ENCODE measurements around the gene EXOC3. TPM values are rescaled to one million over a fixed set of nuclear protein-coding genes. Genes with fewer than 3 reads are reported as not detected.

EXOC3 gene
- total and polyA plus RNA-seq, 12 donors, result 29.0 to 44.7 (median 40.0) TPM

- peaks cover 0 to 20% (median 12%) of the 10 kb centered on the region in 11 donors for H3K9me3 ChIP-seq
- no peak for TF ChIP-seq CTCF (IDR thresholded peaks at IDR 0.05)
- peak overlapping the region in 1 of 10 donors; percentile 62 for H3K27ac ChIP-seq
- peak in 1 of 2 donors; percentile 6 for DNase-seq
- H3K36me3 ChIP-seq, result peaks cover 0 to 69% (median 48%) of the 10 kb centered on the region in 9 donors
- no peaks in the 10 kb centered on the region for H3K27me3 ChIP-seq
- WGBS, 2 donors, result 95 to 97% methylated on average over 21 of the region's 21 CpGs
- no peak overlapping the region for H3K4me3 ChIP-seq
- intact Hi-C loops (cut with DNase I), result loop anchor here in 2 of 10 donors (10.0 kb wide), 2 partner anchors 167 to 457 kb away; partner anchors contain the start of gene CEP72 (in 1 of the 2)
- ATAC-seq, result no peak
- H3K4me1 ChIP-seq, result peaks cover 3 to 39% (median 13%) of the 10 kb centered on the region in 9 donors
Measured at GRCh38 chr5:447501-447900, 4.5 kb downstream of the EXOC3 start.

- Histone ChIP-seq H3K4me1 (peaks cover 3 to 38% (median 12%) of the 10 kb centered on the region in 9 donors), H3K9me3 (peaks cover 0 to 23% (median 16%) of the 10 kb centered on the region in 11 donors), H3K36me3 (peaks cover 0 to 76% (median 55%) of the 10 kb centered on the region in 9 donors), H3K27me3 (no peaks in the 10 kb centered on the region), H3K4me3 (no peak overlapping the region), H3K27ac (peak overlapping the region in 1 of 10 donors; percentile 62)
- ATAC-seq (peak; percentile 28 to 77 (median 57)), DNase-seq (peak in 1 of 2 donors; percentile 40)
- TF ChIP-seq CTCF (IDR thresholded peaks at IDR 0.05), result no peak
- intact Hi-C loops (cut with DNase I), result loop anchor here in 2 of 10 donors (10.0 kb wide), 2 partner anchors 167 to 457 kb away; partner anchors contain the start of gene CEP72 (in 1 of the 2)
- WGBS, 2 donors, result 88 to 90% methylated on average over 21 of the region's 21 CpGs
Measured at GRCh38 chr5:448061-448765, 5.2 kb downstream of the EXOC3 start.

- peaks cover 0 to 81% (median 61%) of the 10 kb centered on the region in 9 donors for H3K36me3 ChIP-seq
- H3K4me1 ChIP-seq, result peaks cover 3 to 35% (median 8%) of the 10 kb centered on the region in 9 donors
- TF ChIP-seq CTCF (IDR thresholded peaks at IDR 0.05), result no peak
- no peak overlapping the region for H3K4me3 ChIP-seq
- intact Hi-C loops (cut with DNase I), result loop anchor here in 2 of 10 donors (10.0 kb wide), 2 partner anchors 166 to 456 kb away; partner anchors contain the start of gene CEP72 (in 1 of the 2)
- no peaks in the 10 kb centered on the region for H3K27me3 ChIP-seq
- H3K27ac ChIP-seq, result peak overlapping the region in 1 of 10 donors; percentile 62
- peaks cover 0 to 23% (median 16%) of the 10 kb centered on the region in 11 donors for H3K9me3 ChIP-seq
- no peak for DNase-seq
- 86 to 90% methylated on average over 12 of the region's 12 CpGs for WGBS, 2 donors
- ATAC-seq, result no peak
Measured at GRCh38 chr5:448766-449090, 5.8 kb downstream of the EXOC3 start.

GRCh38 chr5:449151-449550 is 6.2 kb downstream of the EXOC3 start:
- no peaks in the 10 kb centered on the region for H3K27me3 ChIP-seq
- DNase-seq (no peak), ATAC-seq (no peak)
- H3K4me1 ChIP-seq, result peaks cover 0 to 31% (median 4%) of the 10 kb centered on the region in 9 donors
- WGBS, 2 donors, result 95 to 97% methylated on average over 5 of the region's 5 CpGs
- H3K36me3 ChIP-seq, result peaks cover 0 to 86% (median 65%) of the 10 kb centered on the region in 9 donors
- H3K4me3 ChIP-seq, result no peak overlapping the region
- no peak for TF ChIP-seq CTCF (IDR thresholded peaks at IDR 0.05)
- intact Hi-C loops (cut with DNase I), result loop anchor here in 2 of 10 donors (10.0 kb wide), 2 partner anchors 166 to 456 kb away; partner anchors contain the start of gene CEP72 (in 1 of the 2)
- peaks cover 0 to 23% (median 16%) of the 10 kb centered on the region in 11 donors for H3K9me3 ChIP-seq
- H3K27ac ChIP-seq, result no peak overlapping the region

Measured in heart right ventricle (tissue), 16 donors.